NCI-H2196 (cell line): ENCODE measurements around the gene MICALL2.

Source experiments
- DNase-seq: peaks from one replicate; lab custom pipeline; 2025; ENCODE audit not compliant: unreplicated experiment; lab: John Stamatoyannopoulos, UW

The MICALL2 gene

GRCh38 chr7:1419310-1419634 lies 40.0 kb downstream of the MICALL2 start:
- DNase-seq: no peak

- DNase-seq: peak; percentile 90
These were observed 40.6 kb downstream of the MICALL2 start for GRCh38 chr7:1418505-1419309.

- no peak for DNase-seq
These were observed 43.8 kb downstream of the MICALL2 start for GRCh38 chr7:1415389-1415990.

- peak; percentile 7 for DNase-seq
These were observed 45.2 kb downstream of the MICALL2 start for GRCh38 chr7:1413936-1414639.

- DNase-seq: peak; percentile 96
These were observed 46.7 kb downstream of the MICALL2 start for GRCh38 chr7:1412322-1413261.

GRCh38 chr7:1411414-1411813 lies 47.9 kb downstream of the MICALL2 start:
- no peak for DNase-seq

- DNase-seq: no peak
These were observed 48.3 kb downstream of the MICALL2 start for GRCh38 chr7:1410992-1411391.

GRCh38 chr7:1409555-1409954 lies 49.7 kb downstream of the MICALL2 start:
- DNase-seq: no peak

GRCh38 chr7:1408466-1408865 lies 50.8 kb downstream of the MICALL2 start:
- DNase-seq: no peak

- no peak for DNase-seq
These were observed 51.4 kb downstream of the MICALL2 start for GRCh38 chr7:1407892-1408291.

- DNase-seq: no peak
These were observed 54.2 kb downstream of the MICALL2 start for GRCh38 chr7:1404898-1405548.

GRCh38 chr7:1404460-1404809 lies 54.8 kb downstream of the MICALL2 start:
- DNase-seq: no peak

GRCh38 chr7:1403638-1404459 lies 55.4 kb downstream of the MICALL2 start:
- DNase-seq: peak; percentile 36

GRCh38 chr7:1402791-1403637 lies 56.3 kb downstream of the MICALL2 start:
- DNase-seq: no peak

GRCh38 chr7:1402110-1402790 lies 57.0 kb downstream of the MICALL2 start:
- DNase-seq: no peak

- no peak for DNase-seq
These were observed 58.3 kb downstream of the MICALL2 start for GRCh38 chr7:1401011-1401410.

GRCh38 chr7:1400371-1400770 lies 58.9 kb downstream of the MICALL2 start:
- DNase-seq: no peak
